Lower lobe of right lung (tissue), 2 donors: ENCODE data around the gene LGI2. TPM values are rescaled to one million over a fixed set of nuclear protein-coding genes. Genes with fewer than 3 reads are reported as not detected.
A peak's percentile ranks its signal among the peaks of the same experiment; 100 is the strongest.

Experiments
- ATAC-seq, 2 donors: fragments of 200-7000 bp; cut with Tn5 transposase; one replicate each; pipeline ENCODE4 v1.9.1; 2020 to 2022; ENCODE audit warnings: mild to moderate bottlenecking in 2 of 2, moderate library complexity in 2 of 2
- DNase-seq: peaks from one replicate; pipeline ENCODE4 v3.0.0-alpha.2; 2020
- H3K27ac ChIP-seq: fragments of 200-600 bp; one replicate; pipeline ENCODE4 v1.8.0; 2022
- H3K27me3 ChIP-seq: fragments of 200-600 bp; one replicate; pipeline ENCODE4 v1.8.0; 2022; ENCODE audit warnings: low read depth
- H3K36me3 ChIP-seq: fragments of 200-600 bp; one replicate; pipeline ENCODE4 v1.8.0; 2022; ENCODE audit warnings: mild to moderate bottlenecking
- H3K4me1 ChIP-seq: fragments of 200-600 bp; one replicate; pipeline ENCODE4 v1.8.0; 2022
- H3K4me3 ChIP-seq: fragments of 200-600 bp; one replicate; pipeline ENCODE4 v1.8.0; 2022; ENCODE audit warnings: mild to moderate bottlenecking
- H3K9me3 ChIP-seq: fragments of 200-600 bp; one replicate; pipeline ENCODE4 v1.8.0; 2022
- CTCF ChIP-seq: fragments of 200-600 bp; IDR thresholded peaks from one replicate; pipeline ENCODE4 v1.8.0; 2022; ENCODE audit warnings: antibody characterized with exemption, mild to moderate bottlenecking
- intact Hi-C: fragments of 100-400 bp; cut with DNase I; formaldehyde crosslinking; loops from one replicate; pipeline ENCODE4 v1.11.0; 2022
- total RNA-seq: library from RNA; stranded (reverse); fragmentation: NEBNext Ultra II Directional; extraction: Animal tissue kit (Norgen Biotek cat#: 25700); gene quantifications from one replicate; pipeline ENCODE4 v1.2.1, GENCODE V29; 2021
- donor health status: DM: no; HTN: yes; CAD: no; lungs with severe emphysema.

LGI2 gene
- total RNA-seq, 1 donor from 2014 or later, result 1.3 TPM

GRCh38 chr4:24973747-24974601 is 56.8 kb downstream of the LGI2 start:
- no peak for TF ChIP-seq CTCF
- Histone ChIP-seq H3K27me3 (no peaks in the 10 kb centered on the region), H3K4me1 (peaks cover 28% of the 10 kb centered on the region), H3K27ac (peak overlapping the region; percentile 71), H3K36me3 (no peaks in the 10 kb centered on the region), H3K4me3 (peak overlapping the region; percentile 8), H3K9me3 (no peaks in the 10 kb centered on the region)
- intact Hi-C loops, result no loop called here
- DNase-seq (peak; percentile 90), ATAC-seq (peak; percentile 83 to 87)

DNA sequence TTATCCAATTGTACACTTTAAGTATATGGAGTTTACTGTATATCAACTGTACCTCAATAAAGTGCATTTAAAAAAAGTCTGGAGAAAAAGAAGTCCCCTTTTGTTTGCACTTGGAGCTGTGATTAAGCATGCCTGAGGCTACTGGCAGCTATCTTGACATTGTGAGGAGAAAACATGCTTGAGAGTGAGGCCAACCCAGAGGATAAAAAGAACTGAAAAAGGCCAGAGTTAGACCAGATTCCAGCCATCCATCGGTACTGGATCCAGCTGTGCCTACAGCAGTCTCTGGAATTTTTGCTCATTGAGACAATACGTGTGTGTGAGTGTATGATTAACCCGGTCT is 57.4 kb downstream of the LGI2 start:
- DNase-seq, result no peak
- H3K4me1 ChIP-seq, result peaks cover 22% of the 10 kb centered on the region
- no peaks in the 10 kb centered on the region for H3K27me3 ChIP-seq
- ATAC-seq, result no peak
- intact Hi-C loops, result no loop called here
- H3K4me3 ChIP-seq, result no peak overlapping the region
- H3K9me3 ChIP-seq, result no peaks in the 10 kb centered on the region
- no peaks in the 10 kb centered on the region for H3K36me3 ChIP-seq
- peak overlapping the region; percentile 71 for H3K27ac ChIP-seq
- no peak for TF ChIP-seq CTCF

DNA sequence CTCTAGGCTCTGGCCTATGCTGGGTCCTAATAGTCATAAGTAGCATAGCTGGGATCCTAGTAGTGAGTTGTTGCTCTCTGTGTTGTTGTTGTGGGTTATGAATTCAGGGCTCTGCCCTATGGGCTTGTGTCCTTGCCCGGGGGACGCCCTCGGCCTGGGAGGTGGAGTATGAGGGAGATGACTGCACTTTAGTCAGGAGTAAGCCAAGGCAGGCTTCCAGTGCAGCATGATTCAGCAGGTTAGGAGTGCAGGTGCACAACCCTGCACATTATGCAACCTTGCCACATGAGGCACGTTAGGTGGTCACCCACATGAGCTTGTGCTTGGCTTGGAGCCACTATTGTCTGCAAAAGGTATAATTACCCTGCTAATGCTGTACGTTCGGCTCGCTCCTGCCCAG is 59.6 kb downstream of the LGI2 start:
- Histone ChIP-seq H3K4me3 (no peak overlapping the region), H3K27ac (no peak overlapping the region), H3K36me3 (no peaks in the 10 kb centered on the region), H3K9me3 (no peaks in the 10 kb centered on the region), H3K27me3 (no peaks in the 10 kb centered on the region), H3K4me1 (peaks cover 18% of the 10 kb centered on the region)
- no peak for DNase-seq
- TF ChIP-seq CTCF, result no peak
- ATAC-seq, result no peak
- intact Hi-C loops, result no loop called here

GRCh38 chr4:24970635-24971034 is 60.1 kb downstream of the LGI2 start:
- Histone ChIP-seq H3K9me3 (no peaks in the 10 kb centered on the region), H3K4me3 (no peak overlapping the region), H3K27me3 (no peaks in the 10 kb centered on the region), H3K27ac (no peak overlapping the region), H3K4me1 (peaks cover 18% of the 10 kb centered on the region), H3K36me3 (no peaks in the 10 kb centered on the region)
- no peak for DNase-seq
- intact Hi-C loops, result no loop called here
- no peak for ATAC-seq
- no peak for TF ChIP-seq CTCF

DNA sequence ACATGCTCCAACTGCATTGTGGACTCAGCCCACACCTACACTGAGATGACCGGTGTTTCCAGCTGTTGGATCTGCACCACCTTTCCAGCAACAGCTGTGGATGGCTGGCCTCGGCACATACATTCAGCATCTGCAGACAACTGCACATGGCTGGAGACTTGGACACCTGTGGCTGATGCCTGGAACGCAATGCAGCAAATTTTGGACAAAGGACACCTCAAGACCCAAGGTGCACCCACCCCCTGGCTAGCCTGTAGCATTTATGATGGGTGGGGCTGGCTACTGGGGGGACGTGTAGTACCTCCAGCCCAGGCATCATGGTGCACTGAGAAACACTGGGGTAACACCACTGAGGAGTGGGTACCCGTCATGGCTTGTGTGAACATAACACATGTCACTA is 60.6 kb downstream of the LGI2 start:
- ATAC-seq (no peak), DNase-seq (no peak)
- no peak overlapping the region for H3K27ac ChIP-seq
- H3K9me3 ChIP-seq, result no peaks in the 10 kb centered on the region
- no peaks in the 10 kb centered on the region for H3K36me3 ChIP-seq
- H3K4me3 ChIP-seq, result no peak overlapping the region
- H3K4me1 ChIP-seq, result peaks cover 18% of the 10 kb centered on the region
- no peak for TF ChIP-seq CTCF
- no peaks in the 10 kb centered on the region for H3K27me3 ChIP-seq
- intact Hi-C loops, result no loop called here
